HepG2 (cell line): ENCODE data around the gene ACAA2. TPM values are rescaled to one million over a fixed set of nuclear protein-coding genes. Genes with fewer than 3 reads are reported as not detected.

ENCODE experiments used
- ATF4 ChIP-seq, 2 experiments: fragments of 450-650 bp in 1 of 2; sonication (generic) in 1 of 2; formaldehyde crosslinking; IDR thresholded peaks; 2 replicates each; pipeline versions ENCODE4 v1.5.0 to v1.8.0; 2020 to 2022; ENCODE audit warnings: mild to moderate bottlenecking in 1 of 2, missing genetic modification reagents in 1 of 2
- GFI1 ChIP-seq: sonication (generic); formaldehyde crosslinking; IDR thresholded peaks from 2 replicates; pipeline ENCODE4 v1.5.0; 2020; ENCODE audit warnings: missing genetic modification reagents, mild to moderate bottlenecking, borderline replicate concordance
- HDAC2 ChIP-seq: sonication (generic); formaldehyde crosslinking; IDR thresholded peaks from 2 replicates; pipeline ENCODE4 v1.4.0; 2020; ENCODE audit warnings: missing genetic modification reagents
- LRRFIP1 ChIP-seq: sonication (generic); formaldehyde crosslinking; conservative IDR thresholded peaks from 2 replicates; pipeline ENCODE4 v1.4.0; 2020; ENCODE audit warnings: missing genetic modification reagents
- MYC ChIP-seq: sonication (generic); formaldehyde crosslinking; IDR thresholded peaks from 2 replicates; pipeline ENCODE4 v1.9.0; 2021; ENCODE audit warnings: missing genetic modification reagents, borderline replicate concordance
- NFAT5 ChIP-seq: sonication (generic); formaldehyde crosslinking; IDR thresholded peaks from 2 replicates; pipeline ENCODE4 v1.4.0; 2020; ENCODE audit warnings: missing genetic modification reagents
- SAP130 ChIP-seq: IDR thresholded peaks from 2 replicates; pipeline ENCODE4 v1.6.1; 2016; ENCODE audit warnings: low read depth
- SATB2 ChIP-seq: sonication (generic); formaldehyde crosslinking; IDR thresholded peaks from 2 replicates; pipeline ENCODE4 v1.5.0; 2020; ENCODE audit warnings: missing genetic modification reagents
- SMARCC2 ChIP-seq: fragments of 450-650 bp; IDR thresholded peaks from 2 replicates; pipeline ENCODE4 v1.6.1; 2017; ENCODE audit warnings: antibody characterized with exemption, mild to moderate bottlenecking
- TCF7L2 ChIP-seq: IDR thresholded peaks from 2 replicates; pipeline ENCODE4 v1.6.1; 2011; ENCODE audit warnings: mild to moderate bottlenecking, low read depth, low read length, moderate library complexity
- U2AF1 ChIP-seq: fragments of 200-400 bp; formaldehyde crosslinking; optimal IDR thresholded peaks from 2 replicates; pipeline ENCODE3; 2017; ENCODE audit warnings: mild to moderate bottlenecking, low read depth, low read length
- ZBTB38 ChIP-seq: sonication (generic); formaldehyde crosslinking; IDR thresholded peaks from 2 replicates; pipeline ENCODE4 v1.5.1; 2020; ENCODE audit warnings: mild to moderate bottlenecking, missing genetic modification reagents
- ZKSCAN1 ChIP-seq: fragments of 150-350 bp; IDR thresholded peaks from 2 replicates; pipeline ENCODE4 v1.6.1; 2014; ENCODE audit warnings: low read length
- ZNF143 ChIP-seq: sonication (generic); formaldehyde crosslinking; IDR thresholded peaks from 2 replicates; pipeline ENCODE4 v1.4.0; 2020; ENCODE audit warnings: missing genetic modification reagents
- ZNF256 ChIP-seq: sonication (generic); formaldehyde crosslinking; conservative IDR thresholded peaks from 2 replicates; pipeline ENCODE4 v1.4.0; 2020; ENCODE audit warnings: missing genetic modification reagents
- ZNF383 ChIP-seq: sonication (generic); formaldehyde crosslinking; IDR thresholded peaks from 2 replicates; pipeline ENCODE4 v1.4.0; 2020; ENCODE audit warnings: missing genetic modification reagents, mild to moderate bottlenecking, borderline replicate concordance
- ZNF430 ChIP-seq: sonication (generic); formaldehyde crosslinking; IDR thresholded peaks from 2 replicates; pipeline ENCODE4 v1.9.0; 2021; ENCODE audit warnings: mild to moderate bottlenecking, missing genetic modification reagents
- ZNF432 ChIP-seq: sonication (generic); formaldehyde crosslinking; IDR thresholded peaks from 2 replicates; pipeline ENCODE4 v1.5.0; 2020; ENCODE audit warnings: missing genetic modification reagents, mild to moderate bottlenecking, borderline replicate concordance
- ZNF597 ChIP-seq: sonication (generic); formaldehyde crosslinking; IDR thresholded peaks from 2 replicates; pipeline ENCODE4 v1.5.0; 2020; ENCODE audit warnings: missing genetic modification reagents
- ZNF629 ChIP-seq: sonication (generic); formaldehyde crosslinking; conservative IDR thresholded peaks from 2 replicates; pipeline ENCODE4 v1.5.0; 2020; ENCODE audit warnings: missing genetic modification reagents
- ZNF891 ChIP-seq: sonication (generic); formaldehyde crosslinking; IDR thresholded peaks from 2 replicates; pipeline ENCODE4 v1.5.0; 2020; ENCODE audit warnings: mild to moderate bottlenecking, missing genetic modification reagents
- ZSCAN25 ChIP-seq: sonication (generic); formaldehyde crosslinking; IDR thresholded peaks from 2 replicates; pipeline ENCODE4 v1.8.0; 2022; ENCODE audit warnings: mild to moderate bottlenecking, missing genetic modification reagents
- polyA plus RNA-seq, 8 experiments: library from polyadenylated mRNA; depleted of rRNA in 3 of 8; stranded (reverse) in 7 of 8; unstranded in 1 of 8; fragments of >200 nt; fragmentation: Illumina TruSeq in 4 of 8; extraction: Trizol in 4 of 8; gene quantifications; 2 replicates each; pipeline versions ENCODE4 v1.2.1 to v1.2.3, GENCODE V29; 2011 to 2016; ENCODE audit warnings: low read depth in 4 of 8, missing spikeins in 1 of 8, mixed read lengths in 1 of 8; ENCODE audit not compliant: insufficient read depth in 1 of 8
- total RNA-seq, 5 experiments: library from RNA; depleted of rRNA; stranded (reverse); fragments of >200 nt; fragmentation: Illumina TruSeq; extraction: Trizol; gene quantifications; 2 replicates each; pipeline ENCODE4 v1.2.3, GENCODE V29; 2016; ENCODE audit warnings: low read depth in 1 of 5

Gene ACAA2
- total and polyA plus RNA-seq, 2 of the 13 experiments (the other 11 are each of a cell fraction or from before 2014, with no cell fraction given), result 51.6 to 182 TPM

DNA sequence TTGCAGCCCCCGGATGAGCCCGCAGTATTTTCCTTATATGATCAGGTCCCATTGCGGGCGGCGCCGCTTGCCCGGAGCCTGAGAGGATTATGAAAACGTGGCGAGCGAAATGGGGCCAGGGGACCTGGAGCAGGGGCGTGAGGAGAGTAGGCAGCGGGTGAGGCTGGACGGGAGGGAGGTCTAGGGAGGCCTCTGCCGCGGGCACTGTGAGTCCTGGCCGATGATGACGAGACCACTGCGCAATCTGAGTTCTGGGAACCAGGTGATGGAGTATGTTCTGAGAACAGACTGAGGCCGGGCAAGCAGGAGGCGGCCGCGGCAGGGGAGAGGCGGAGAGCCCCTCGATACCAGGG is 790 bp upstream of the ACAA2 start (continued):
- TF ChIP-seq MYC (CRISPR knock-in tag), result peak; percentile 46; the same call in 1 of the 2 replicates
- peak; percentile 46; the same call in 1 of the 2 replicates for TF ChIP-seq SAP130
- no peak for TF ChIP-seq ZKSCAN1
- TF ChIP-seq ATF4 (CRISPR knock-in tag; IDR thresholded peaks at IDR 0.05), result no peak; a peak in 1 of 4 replicates
- 0 out of 2 replicates have a peak, but pooled peaks have one; percentile 32 for TF ChIP-seq ZNF629 (CRISPR knock-in tag)
- TF ChIP-seq ZNF891 (CRISPR knock-in tag), result peak; percentile 7; the same call in 1 of the 2 replicates
- TF ChIP-seq GFI1 (CRISPR knock-in tag), result no peak
- no peak for TF ChIP-seq ZNF383 (CRISPR knock-in tag)
- TF ChIP-seq NFAT5 (CRISPR knock-in tag), result peak; percentile 31; the same call in 1 of the 2 replicates
- no peak for TF ChIP-seq SMARCC2
- TF ChIP-seq ZNF256 (CRISPR knock-in tag), result 0 out of 2 replicates have a peak, but pooled peaks have one; percentile 59
- TF ChIP-seq HDAC2, result no peak
- TF ChIP-seq ZSCAN25 (CRISPR knock-in tag), result no peak; the same call in 1 of the 2 replicates
- no peak for TF ChIP-seq ZNF143 (CRISPR knock-in tag)
- TF ChIP-seq ZBTB38 (CRISPR knock-in tag), result no peak
- no peak for TF ChIP-seq LRRFIP1
- no peak for TF ChIP-seq ZNF597
- TF ChIP-seq ZNF430 (CRISPR knock-in tag), result no peak
- no peak for TF ChIP-seq ZNF432 (CRISPR knock-in tag)
- TF ChIP-seq TCF7L2, result no peak
- TF ChIP-seq U2AF1, result no peak
- TF ChIP-seq SATB2 (CRISPR knock-in tag), result no peak
